Keratinocyte (primary cell): ENCODE results near the gene RPS16.

Experiments
- EZH2 ChIP-seq: IDR thresholded peaks from one replicate; pipeline ENCODE4 v1.6.1; 2012; ENCODE audit warnings: inconsistent platforms, mild to moderate bottlenecking, low read length, moderate library complexity
- TF ChIP-seq, protein P1 (sequence below), 3 experiments: IDR thresholded peaks in 1 of 3; conservative IDR thresholded peaks in 1 of 3; optimal IDR thresholded peaks in 1 of 3; 2 replicates in 2 of 3; 3 replicates in 1 of 3; pipeline versions ENCODE3 to v1.5.1; 2011; ENCODE audit warnings: low read length in 3 of 3, mild to moderate bottlenecking in 3 of 3, moderate library complexity in 2 of 3, control low read depth in 1 of 3, inconsistent platforms in 1 of 3; ENCODE audit not compliant: insufficient read depth in 2 of 3; ENCODE audit errors: extremely low read depth in 1 of 3

DNA sequence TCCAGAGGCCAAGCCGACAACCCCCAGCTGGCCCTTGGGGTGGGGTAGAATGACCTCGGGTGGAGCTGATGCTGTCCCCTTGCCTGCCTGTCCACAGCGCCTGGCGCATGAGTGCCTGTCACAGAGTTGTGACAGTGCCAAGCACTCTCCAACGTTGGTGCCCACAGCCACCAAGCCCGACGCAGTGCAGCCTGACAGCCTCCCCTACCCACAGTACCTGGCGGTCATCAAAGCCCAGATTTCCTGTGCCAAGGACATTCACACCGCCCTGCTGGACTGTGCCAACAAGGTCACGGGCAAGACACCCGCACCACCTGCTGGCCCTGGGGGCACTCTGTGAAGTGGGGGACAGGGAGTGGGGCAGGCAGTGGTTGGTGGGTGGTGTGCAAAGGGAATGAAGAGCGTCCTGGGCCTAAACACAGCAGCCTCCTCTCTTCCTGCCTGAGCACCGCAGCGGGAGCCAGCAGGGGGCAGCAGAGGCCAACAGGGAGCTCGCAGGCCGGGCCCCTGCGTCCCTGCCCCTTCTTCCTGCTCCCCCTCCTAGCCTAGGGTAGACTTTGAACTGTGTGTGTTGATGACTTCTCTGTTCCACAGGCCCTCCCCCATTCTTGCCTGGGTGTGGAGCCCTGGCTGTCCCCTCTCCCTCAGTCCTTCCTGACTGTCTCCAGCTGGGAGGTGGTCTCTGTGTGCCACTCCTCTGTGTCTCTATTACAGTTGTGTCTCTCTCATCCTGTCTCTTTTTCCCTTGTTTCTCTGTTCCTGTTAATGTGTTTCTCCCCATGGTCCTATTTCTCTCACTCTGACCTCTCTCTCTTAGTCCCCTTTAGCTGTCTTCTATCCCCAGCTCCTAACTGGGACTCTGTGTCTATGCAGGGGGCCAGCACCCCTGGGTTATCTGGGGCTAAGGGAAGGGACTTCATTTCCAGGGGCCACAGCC, 38.1 kb downstream of the RPS16 start:
- TF ChIP-seq, protein P1, sequence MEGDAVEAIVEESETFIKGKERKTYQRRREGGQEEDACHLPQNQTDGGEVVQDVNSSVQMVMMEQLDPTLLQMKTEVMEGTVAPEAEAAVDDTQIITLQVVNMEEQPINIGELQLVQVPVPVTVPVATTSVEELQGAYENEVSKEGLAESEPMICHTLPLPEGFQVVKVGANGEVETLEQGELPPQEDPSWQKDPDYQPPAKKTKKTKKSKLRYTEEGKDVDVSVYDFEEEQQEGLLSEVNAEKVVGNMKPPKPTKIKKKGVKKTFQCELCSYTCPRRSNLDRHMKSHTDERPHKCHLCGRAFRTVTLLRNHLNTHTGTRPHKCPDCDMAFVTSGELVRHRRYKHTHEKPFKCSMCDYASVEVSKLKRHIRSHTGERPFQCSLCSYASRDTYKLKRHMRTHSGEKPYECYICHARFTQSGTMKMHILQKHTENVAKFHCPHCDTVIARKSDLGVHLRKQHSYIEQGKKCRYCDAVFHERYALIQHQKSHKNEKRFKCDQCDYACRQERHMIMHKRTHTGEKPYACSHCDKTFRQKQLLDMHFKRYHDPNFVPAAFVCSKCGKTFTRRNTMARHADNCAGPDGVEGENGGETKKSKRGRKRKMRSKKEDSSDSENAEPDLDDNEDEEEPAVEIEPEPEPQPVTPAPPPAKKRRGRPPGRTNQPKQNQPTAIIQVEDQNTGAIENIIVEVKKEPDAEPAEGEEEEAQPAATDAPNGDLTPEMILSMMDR (optimal IDR thresholded peaks at IDR 0.05 in 1 of 3, IDR thresholded peaks at IDR 0.05 in 1 of 3, conservative IDR thresholded peaks at IDR 0.05 in 1 of 3; ENCODE audit: extremely low read depth in 1 of 3, insufficient read depth in 2 of 3, low read length in 3 of 3): peak; percentile 97 to 100 (median 99)
- no peak for TF ChIP-seq EZH2
